HepG2 (cell line): Measurements from ENCODE around the gene PLCG1. TPM values are rescaled to one million over a fixed set of nuclear protein-coding genes. Genes with fewer than 3 reads are reported as not detected.
A peak's percentile ranks its signal among the peaks of the same experiment; 100 is the strongest.

Source experiments
- ATAD3A ChIP-seq: sonication (generic); formaldehyde crosslinking; IDR thresholded peaks from 2 replicates; pipeline ENCODE4 v1.4.0; 2020; ENCODE audit warnings: missing genetic modification reagents
- HDAC1 ChIP-seq: sonication (generic); formaldehyde crosslinking; IDR thresholded peaks from 2 replicates; pipeline ENCODE4 v1.5.1; 2020; ENCODE audit warnings: mild to moderate bottlenecking, missing genetic modification reagents
- HNRNPL ChIP-seq: fragments of 200-400 bp; formaldehyde crosslinking; IDR thresholded peaks from 2 replicates; pipeline ENCODE4 v1.6.1; 2017; ENCODE audit warnings: mild to moderate bottlenecking, low read depth, low read length
- MBD4 ChIP-seq: IDR thresholded peaks from 2 replicates; pipeline ENCODE4 v1.6.1; 2012; ENCODE audit warnings: low read length, inconsistent platforms, borderline replicate concordance
- NFATC3 ChIP-seq: sonication (generic); formaldehyde crosslinking; IDR thresholded peaks from 2 replicates; pipeline ENCODE4 v1.5.1; 2020; ENCODE audit warnings: mild to moderate bottlenecking, missing genetic modification reagents
- RBAK ChIP-seq: sonication (generic); formaldehyde crosslinking; IDR thresholded peaks from 2 replicates; pipeline ENCODE4 v1.5.1; 2020; ENCODE audit warnings: mild to moderate bottlenecking, missing genetic modification reagents
- SIN3A ChIP-seq: IDR thresholded peaks from 2 replicates; pipeline ENCODE4 v1.6.1; 2011; ENCODE audit warnings: low read depth, mild to moderate bottlenecking, control low read depth, low read length, borderline replicate concordance
- TMF1 ChIP-seq: sonication (generic); formaldehyde crosslinking; IDR thresholded peaks from 2 replicates; pipeline ENCODE4 v1.8.1; 2022; ENCODE audit warnings: low read depth, missing genetic modification reagents
- ZHX2 ChIP-seq, 2 experiments: sonication (generic) in 1 of 2; formaldehyde crosslinking in 1 of 2; IDR thresholded peaks; 2 replicates each; pipeline versions ENCODE4 v1.6.1 to v1.9.0; 2014 to 2022; ENCODE audit warnings: antibody characterized with exemption in 1 of 2, borderline replicate concordance in 1 of 2, inconsistent platforms in 1 of 2, low read depth in 1 of 2, missing genetic modification reagents in 1 of 2
- ZNF264 ChIP-seq: sonication (generic); formaldehyde crosslinking; IDR thresholded peaks from 2 replicates; pipeline ENCODE4 v1.4.0; 2020; ENCODE audit warnings: missing genetic modification reagents
- ZNF3 ChIP-seq: IDR thresholded peaks from 2 replicates; pipeline ENCODE4 v1.7.0; 2017; ENCODE audit warnings: inconsistent platforms
- ZNF382 ChIP-seq: sonication (generic); formaldehyde crosslinking; IDR thresholded peaks from 2 replicates; pipeline ENCODE4 v1.5.0; 2020; ENCODE audit warnings: missing genetic modification reagents, mild to moderate bottlenecking, borderline replicate concordance
- ZNF788 ChIP-seq: sonication (generic); formaldehyde crosslinking; IDR thresholded peaks from 2 replicates; pipeline ENCODE4 v1.5.0; 2020; ENCODE audit warnings: mild to moderate bottlenecking, missing genetic modification reagents, borderline replicate concordance
- polyA plus RNA-seq, 8 experiments: library from polyadenylated mRNA; depleted of rRNA in 3 of 8; stranded (reverse) in 7 of 8; unstranded in 1 of 8; fragments of >200 nt; fragmentation: Illumina TruSeq in 4 of 8; extraction: Trizol in 4 of 8; gene quantifications; 2 replicates each; pipeline versions ENCODE4 v1.2.1 to v1.2.3, GENCODE V29; 2011 to 2016; ENCODE audit warnings: low read depth in 4 of 8, missing spikeins in 1 of 8, mixed read lengths in 1 of 8; ENCODE audit not compliant: insufficient read depth in 1 of 8
- total RNA-seq, 5 experiments: library from RNA; depleted of rRNA; stranded (reverse); fragments of >200 nt; fragmentation: Illumina TruSeq; extraction: Trizol; gene quantifications; 2 replicates each; pipeline ENCODE4 v1.2.3, GENCODE V29; 2016; ENCODE audit warnings: low read depth in 1 of 5
- TF ChIP-seq, protein P1 (sequence below): sonication (generic); formaldehyde crosslinking; IDR thresholded peaks from 2 replicates; pipeline ENCODE4 v1.9.0; 2022; ENCODE audit warnings: low read depth, missing genetic modification reagents
- TF ChIP-seq, protein P2 (sequence below): sonication (generic); formaldehyde crosslinking; IDR thresholded peaks from 2 replicates; pipeline ENCODE4 v1.4.0; 2020; ENCODE audit warnings: missing genetic modification reagents
- TF ChIP-seq, protein P3 (sequence below): sonication (generic); formaldehyde crosslinking; IDR thresholded peaks from 2 replicates; pipeline ENCODE4 v1.5.0; 2020; ENCODE audit warnings: mild to moderate bottlenecking, low read depth, missing genetic modification reagents, borderline replicate concordance
- TF ChIP-seq, protein P4 (sequence below): sonication (generic); formaldehyde crosslinking; IDR thresholded peaks from 2 replicates; pipeline ENCODE4 v1.5.0; 2020; ENCODE audit warnings: mild to moderate bottlenecking, missing genetic modification reagents

Gene PLCG1
- total and polyA plus RNA-seq, 2 of the 13 experiments (the other 11 are each of a cell fraction or from before 2014, with no cell fraction given): 85.3 to 158 TPM

DNA sequence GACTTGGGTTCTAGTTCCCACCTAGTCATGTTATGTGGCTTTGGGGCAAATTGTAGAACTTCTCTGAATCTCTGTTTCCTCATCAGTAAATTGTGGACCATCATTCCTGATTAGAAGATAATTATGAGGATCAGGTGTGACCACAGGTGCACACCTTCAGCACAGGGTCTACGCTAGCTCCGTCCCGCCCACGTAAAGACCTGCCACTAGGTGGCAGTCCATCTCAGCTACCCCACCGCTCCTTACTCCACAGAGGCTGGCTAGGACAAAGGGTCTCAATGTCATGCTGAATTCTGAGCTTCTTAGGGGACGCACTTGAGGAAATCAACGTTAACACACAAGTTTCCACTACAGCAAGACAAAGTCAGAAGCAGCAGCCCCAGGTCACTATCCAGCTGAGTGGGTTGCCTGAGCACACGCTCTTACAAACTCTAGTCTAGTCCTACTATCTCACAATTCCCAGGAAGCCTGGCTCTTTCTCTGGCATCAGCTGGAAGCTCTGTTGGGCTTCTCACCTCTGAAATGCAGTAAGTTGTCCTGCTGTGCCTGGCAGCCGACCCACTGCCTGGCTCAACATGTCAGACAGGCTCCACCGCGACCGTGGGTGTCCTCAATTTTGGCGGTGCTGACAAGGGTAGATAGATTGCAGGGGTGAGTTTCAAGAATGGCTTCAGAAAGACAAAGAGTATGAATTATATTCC is 2.0 kb upstream of the PLCG1 start (continued):
- no peak for TF ChIP-seq ZHX2 (IDR thresholded peaks at IDR 0.05; ENCODE audit: low read depth)
- no peak for TF ChIP-seq ZHX2 (CRISPR knock-in tag; IDR thresholded peaks at IDR 0.05; ENCODE audit: borderline replicate concordance)
- no peak for TF ChIP-seq TMF1 (CRISPR knock-in tag)
- TF ChIP-seq NFATC3 (CRISPR knock-in tag): no peak
- TF ChIP-seq, protein P1, sequence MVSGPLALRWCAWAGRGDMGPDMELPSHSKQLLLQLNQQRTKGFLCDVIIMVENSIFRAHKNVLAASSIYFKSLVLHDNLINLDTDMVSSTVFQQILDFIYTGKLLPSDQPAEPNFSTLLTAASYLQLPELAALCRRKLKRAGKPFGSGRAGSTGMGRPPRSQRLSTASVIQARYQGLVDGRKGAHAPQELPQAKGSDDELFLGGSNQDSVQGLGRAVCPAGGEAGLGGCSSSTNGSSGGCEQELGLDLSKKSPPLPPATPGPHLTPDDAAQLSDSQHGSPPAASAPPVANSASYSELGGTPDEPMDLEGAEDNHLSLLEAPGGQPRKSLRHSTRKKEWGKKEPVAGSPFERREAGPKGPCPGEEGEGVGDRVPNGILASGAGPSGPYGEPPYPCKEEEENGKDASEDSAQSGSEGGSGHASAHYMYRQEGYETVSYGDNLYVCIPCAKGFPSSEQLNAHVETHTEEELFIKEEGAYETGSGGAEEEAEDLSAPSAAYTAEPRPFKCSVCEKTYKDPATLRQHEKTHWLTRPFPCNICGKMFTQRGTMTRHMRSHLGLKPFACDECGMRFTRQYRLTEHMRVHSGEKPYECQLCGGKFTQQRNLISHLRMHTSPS (CRISPR knock-in tag): no peak
- TF ChIP-seq ZNF788 (CRISPR knock-in tag): peak; percentile 92; the same call in 1 of the 2 replicates
- TF ChIP-seq HDAC1 (CRISPR knock-in tag): peak; percentile 77
- TF ChIP-seq, protein P2, sequence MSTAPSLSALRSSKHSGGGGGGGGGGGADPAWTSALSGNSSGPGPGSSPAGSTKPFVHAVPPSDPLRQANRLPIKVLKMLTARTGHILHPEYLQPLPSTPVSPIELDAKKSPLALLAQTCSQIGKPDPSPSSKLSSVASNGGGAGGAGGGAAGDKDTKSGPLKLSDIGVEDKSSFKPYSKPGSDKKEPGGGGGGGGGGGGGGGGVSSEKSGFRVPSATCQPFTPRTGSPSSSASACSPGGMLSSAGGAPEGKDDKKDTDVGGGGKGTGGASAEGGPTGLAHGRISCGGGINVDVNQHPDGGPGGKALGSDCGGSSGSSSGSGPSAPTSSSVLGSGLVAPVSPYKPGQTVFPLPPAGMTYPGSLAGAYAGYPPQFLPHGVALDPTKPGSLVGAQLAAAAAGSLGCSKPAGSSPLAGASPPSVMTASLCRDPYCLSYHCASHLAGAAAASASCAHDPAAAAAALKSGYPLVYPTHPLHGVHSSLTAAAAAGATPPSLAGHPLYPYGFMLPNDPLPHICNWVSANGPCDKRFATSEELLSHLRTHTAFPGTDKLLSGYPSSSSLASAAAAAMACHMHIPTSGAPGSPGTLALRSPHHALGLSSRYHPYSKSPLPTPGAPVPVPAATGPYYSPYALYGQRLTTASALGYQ (CRISPR knock-in tag): no peak
- no peak for TF ChIP-seq ZNF3 (CRISPR knock-in tag)
- TF ChIP-seq, protein P3, sequence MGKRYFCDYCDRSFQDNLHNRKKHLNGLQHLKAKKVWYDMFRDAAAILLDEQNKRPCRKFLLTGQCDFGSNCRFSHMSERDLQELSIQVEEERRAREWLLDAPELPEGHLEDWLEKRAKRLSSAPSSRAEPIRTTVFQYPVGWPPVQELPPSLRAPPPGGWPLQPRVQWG: no peak
- TF ChIP-seq ATAD3A (CRISPR knock-in tag): no peak; the same call in 1 of the 2 replicates
- TF ChIP-seq HNRNPL: no peak
- no peak for TF ChIP-seq MBD4
- no peak for TF ChIP-seq ZNF382 (CRISPR knock-in tag)
- TF ChIP-seq ZNF264 (CRISPR knock-in tag): no peak
- no peak for TF ChIP-seq SIN3A
- TF ChIP-seq RBAK (CRISPR knock-in tag): no peak
- TF ChIP-seq, protein P4, sequence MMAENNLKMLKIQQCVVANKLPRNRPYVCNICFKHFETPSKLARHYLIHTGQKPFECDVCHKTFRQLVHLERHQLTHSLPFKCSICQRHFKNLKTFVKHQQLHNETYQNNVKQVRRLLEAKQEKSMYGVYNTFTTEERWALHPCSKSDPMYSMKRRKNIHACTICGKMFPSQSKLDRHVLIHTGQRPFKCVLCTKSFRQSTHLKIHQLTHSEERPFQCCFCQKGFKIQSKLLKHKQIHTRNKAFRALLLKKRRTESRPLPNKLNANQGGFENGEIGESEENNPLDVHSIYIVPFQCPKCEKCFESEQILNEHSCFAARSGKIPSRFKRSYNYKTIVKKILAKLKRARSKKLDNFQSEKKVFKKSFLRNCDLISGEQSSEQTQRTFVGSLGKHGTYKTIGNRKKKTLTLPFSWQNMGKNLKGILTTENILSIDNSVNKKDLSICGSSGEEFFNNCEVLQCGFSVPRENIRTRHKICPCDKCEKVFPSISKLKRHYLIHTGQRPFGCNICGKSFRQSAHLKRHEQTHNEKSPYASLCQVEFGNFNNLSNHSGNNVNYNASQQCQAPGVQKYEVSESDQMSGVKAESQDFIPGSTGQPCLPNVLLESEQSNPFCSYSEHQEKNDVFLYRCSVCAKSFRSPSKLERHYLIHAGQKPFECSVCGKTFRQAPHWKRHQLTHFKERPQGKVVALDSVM (CRISPR knock-in tag): no peak
